ENCODE results near the gene GRAMD4.
"Not testable (repeated sequence)": the region's sequence is repeated elsewhere in the genome, so short reads cannot be mapped to it uniquely, and the experiment has no call there.

The GRAMD4 gene

DNA sequence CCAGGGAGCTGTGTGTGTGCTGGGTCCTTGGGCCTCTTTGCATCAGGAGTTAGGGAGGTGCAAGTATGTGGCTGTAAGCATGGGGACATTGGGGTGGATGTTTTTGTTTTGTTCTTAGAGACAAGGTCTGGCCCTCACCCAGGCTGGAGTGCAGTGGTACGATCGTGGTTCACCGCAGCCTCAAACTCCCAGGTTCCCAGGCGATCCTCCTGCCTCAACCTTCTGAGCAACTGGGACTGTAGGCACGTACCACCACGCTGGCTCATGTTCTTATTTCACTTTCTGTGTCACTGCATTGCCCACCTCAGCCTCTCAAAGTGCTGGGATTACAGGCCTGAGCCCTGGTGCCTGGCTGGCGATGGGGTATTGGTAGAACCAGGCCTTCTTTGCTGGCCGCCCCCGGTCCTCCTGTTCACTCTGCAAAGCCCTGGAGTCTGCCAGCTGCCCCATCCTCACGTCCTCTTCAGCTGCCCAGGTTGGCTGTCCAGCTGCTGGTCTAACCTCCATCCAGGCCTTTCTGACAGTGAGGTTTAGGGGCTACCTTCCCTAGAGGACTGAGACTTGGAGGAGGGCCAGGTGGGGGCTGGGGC, 851 bp upstream of the GRAMD4 start:
- no peak for DNase-seq (ENCODE audit: low spot score)

DNA sequence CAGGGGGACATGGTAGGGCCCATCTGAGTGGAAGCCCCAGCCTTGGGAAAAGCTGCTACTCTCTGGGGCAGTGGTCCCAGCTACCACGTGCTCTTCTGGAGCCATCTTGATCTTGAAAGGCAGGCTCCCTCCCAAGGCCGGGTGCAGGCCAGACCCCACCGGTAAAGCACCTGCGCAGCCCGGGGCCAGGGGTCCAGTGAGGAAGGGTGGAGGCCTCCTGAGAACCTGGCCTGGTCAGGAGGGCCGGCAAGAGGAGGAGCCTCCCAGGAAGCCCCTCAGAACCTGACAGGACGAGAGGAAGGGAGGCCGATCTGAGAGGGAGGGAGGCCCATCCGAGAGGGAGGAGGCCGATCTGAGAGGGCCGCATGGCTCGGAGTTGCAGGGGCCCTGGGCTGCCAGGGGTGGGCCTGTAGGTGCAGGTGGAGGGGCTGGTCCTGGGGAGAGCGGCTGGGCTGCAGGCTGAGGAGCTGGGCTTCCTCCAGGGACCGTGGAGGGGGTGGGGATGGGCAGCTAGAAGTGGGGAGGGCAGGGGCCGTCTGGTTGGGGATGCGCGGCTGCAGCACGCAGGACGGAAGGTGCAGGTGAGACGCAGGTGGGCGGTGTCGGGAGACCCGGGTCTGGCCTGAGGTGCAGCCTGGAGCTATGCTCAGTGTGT, 529 bp downstream of the GRAMD4 start:
- DNase-seq (ENCODE audit: low spot score) = no peak

DNA sequence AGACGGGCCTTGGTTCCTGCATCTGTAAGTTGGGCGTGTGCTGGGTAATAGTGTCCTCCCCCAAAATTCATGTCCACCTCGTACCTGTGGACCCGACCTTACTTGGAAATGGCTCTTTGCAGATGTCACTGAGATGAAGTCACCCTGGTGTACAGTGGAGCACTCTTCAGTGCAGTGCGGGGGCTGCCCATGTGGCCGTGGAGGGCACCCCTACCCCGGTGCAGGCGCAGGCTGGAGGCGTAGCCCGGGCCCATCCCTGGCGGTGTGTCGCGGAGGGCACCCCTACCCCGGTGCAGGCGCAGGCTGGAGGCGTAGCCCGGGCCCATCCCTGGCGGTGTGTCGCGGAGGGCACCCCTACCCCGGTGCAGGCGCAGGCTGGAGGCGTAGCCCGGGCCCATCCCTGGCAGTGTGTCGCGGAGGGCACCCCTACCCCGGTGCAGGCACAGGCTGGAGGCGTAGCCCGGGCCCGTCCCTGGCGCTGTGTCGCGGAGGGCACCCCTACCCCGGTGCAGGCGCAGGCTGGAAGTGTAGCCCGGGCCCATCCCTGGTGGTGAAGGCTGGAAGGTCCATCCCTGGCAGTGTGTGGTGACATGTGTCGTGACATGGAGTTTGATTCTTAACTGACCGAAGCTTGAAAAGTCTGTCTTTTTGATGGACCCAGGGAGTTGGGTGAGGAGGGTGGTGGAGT, 1.2 kb downstream of the GRAMD4 start:
- DNase-seq (ENCODE audit: low spot score) = not testable (repeated sequence)

- DNase-seq (ENCODE audit: low spot score) = no peak
These were observed 1.9 kb downstream of the GRAMD4 start for GRCh38 chr22:46622081-46622521.

DNA sequence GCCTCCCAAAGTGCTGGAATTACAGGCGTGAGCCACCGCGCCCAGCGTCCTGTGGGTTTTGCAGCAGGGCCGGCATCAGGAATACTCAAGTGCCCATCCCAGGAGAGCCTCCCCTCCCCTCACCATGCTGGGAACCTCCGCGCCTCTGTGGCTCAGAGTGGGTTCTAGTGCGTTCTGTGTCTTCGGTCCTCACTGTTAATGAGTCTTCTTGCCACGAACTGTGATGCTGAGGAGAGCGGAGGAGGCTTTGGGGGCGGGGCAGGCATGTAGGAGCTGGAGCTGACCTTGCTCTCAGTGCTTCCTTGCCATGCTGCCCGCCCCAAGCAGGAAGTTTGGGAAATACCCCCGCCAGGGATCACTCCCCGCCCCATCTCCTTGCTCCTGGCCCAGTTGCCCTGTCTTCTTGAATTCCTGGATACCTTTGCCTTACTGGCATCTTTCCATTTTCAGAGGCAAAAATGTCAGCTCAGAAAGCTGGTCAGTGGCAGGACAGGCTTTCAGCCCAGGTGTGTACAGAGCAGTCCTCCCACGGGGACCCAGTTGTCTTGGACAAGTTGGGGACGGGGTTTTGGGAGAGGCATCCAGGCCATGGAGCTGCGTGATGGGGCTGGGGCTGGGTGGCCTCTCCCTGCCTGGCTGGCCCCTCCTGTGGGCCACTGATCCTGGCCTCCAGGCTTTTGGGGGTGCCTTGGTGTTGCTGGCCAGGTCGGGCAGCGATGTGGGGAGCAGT, 5.1 kb downstream of the GRAMD4 start:
- no peak for DNase-seq (ENCODE audit: low spot score)

DNA sequence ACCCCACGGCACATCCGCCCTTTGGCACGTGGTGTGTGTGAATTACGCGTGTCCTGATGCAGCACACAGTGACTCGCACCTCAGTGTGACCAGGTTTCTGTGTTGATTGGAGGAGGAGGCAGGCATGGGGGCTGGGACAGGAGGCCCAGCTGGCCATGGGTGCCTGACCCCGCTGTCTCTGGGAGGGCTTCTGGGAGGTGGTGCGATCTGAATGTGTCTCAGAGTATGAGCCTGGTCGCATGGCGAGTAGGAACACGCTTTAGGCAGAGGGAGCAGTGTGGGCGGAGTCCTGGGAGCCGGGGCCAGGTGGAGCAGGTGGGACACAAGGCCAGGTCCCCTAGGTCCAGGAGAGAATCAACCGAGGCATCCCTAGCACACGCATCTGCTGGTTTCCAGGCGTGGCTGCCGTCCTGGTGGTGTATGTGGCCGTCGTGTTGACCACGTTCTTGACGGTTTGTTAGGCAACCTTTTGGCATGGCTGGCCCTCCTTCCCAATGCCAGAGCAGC, 5.7 kb downstream of the GRAMD4 start:
- no peak for DNase-seq (ENCODE audit: low spot score)

- DNase-seq (ENCODE audit: low spot score) = no peak
These were observed 6.2 kb downstream of the GRAMD4 start for GRCh38 chr22:46626356-46626755.

DNA sequence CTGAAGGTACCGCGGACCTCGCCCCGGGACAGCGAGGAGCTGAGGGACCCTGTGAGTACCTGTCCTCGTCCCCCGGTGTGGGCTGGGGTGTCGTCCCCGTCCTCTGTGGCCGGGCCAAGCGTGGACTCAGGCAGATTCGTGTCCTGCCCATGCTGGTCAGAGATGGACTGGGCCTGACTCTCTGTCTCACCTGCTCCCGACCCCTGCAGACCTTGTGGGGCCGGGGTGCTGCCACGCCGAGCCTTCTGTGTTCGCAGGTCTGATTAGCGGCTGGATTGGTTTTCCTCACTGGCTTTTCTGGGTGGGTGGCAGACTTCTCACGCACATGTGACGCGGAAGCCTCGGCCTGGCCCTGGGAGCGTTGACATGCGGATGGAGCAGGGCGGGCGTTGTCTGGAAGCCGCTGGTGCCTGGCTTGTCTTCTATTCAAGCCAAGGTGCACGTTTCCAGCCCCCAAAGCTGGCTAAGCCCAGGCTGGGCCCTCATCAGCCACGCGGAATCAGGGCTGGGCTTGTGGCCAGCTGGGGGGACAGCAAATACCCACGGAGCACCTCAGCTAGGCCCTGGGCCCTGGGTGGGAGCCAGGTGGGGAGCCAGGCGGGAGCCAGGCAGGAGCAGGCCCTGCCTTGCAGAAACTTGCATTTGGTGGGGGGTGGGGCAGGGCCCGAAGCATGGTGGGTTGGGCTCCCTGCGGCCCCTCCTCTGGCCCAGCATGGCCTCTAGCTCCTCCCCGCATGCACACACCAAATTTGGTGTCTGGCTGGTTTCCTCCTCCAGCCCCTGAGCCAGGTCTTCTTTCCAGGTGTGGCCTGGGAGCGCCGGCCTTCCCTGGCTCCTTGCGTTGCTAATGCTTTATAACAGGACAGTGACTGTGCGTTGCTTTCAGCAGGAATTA, 7.0 kb downstream of the GRAMD4 start:
- DNase-seq (ENCODE audit: low spot score) = no peak

GRCh38 chr22:46627806-46628482, 7.8 kb downstream of the GRAMD4 start:
- DNase-seq (ENCODE audit: low spot score) = no peak

DNA sequence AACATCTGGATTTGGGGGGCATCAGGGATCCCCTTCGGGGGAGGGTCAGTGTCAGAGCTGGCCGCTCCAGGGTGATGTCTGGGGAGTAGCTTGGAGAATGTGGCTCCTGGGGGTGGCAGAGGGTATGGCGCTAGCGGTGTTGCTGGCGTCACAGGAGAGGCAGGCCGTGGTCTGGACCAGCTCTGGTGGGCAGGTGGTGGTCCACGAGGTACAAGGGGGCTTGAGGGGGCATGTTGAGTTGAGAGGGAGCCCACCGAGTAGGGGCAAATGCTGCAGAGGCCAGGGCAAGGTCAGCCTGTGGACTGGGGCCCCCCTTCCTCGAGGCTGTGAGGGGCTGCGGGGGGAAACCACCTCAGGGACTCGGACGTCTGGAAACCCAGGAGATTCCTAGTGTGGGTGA, 8.6 kb downstream of the GRAMD4 start:
- DNase-seq (ENCODE audit: low spot score) = no peak

- no peak for DNase-seq (ENCODE audit: low spot score)
These were observed 9.1 kb downstream of the GRAMD4 start for GRCh38 chr22:46629291-46629690.

- no peak for DNase-seq (ENCODE audit: low spot score)
These were observed 10.9 kb downstream of the GRAMD4 start for GRCh38 chr22:46631113-46631512.

DNA sequence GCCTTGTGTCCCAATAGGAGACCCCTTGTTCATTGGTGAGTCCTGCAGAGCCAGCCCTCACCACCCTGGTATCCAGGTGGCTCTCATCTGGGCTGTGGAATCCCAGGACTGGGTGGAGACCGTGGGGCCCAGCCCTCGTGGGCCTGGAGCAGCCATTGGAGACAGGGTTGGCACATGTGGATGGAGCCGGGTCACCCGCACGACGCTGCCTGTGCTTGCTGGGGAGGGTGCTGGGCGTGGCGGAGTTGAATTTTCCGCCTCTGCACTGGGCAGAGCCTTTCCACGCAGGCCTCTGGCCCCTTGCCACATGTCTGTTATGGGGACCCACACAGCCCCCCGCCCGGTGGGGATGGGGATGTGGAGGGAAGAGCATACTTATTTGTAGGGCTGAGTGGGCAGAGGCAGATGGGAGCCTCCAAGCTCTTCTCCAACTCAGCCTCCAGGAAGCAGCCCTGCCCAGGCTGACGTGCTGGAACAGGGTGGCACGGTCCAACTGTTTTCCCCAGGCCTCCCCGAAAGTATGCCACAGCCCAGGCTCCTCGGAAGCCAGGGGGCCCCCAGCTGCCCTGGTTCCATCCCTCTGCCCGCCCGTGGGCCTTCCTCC, 12.6 kb downstream of the GRAMD4 start:
- no peak for DNase-seq (ENCODE audit: low spot score)

GRCh38 chr22:46633334-46633890, 13.2 kb downstream of the GRAMD4 start:
- DNase-seq (ENCODE audit: low spot score) = no peak

DNA sequence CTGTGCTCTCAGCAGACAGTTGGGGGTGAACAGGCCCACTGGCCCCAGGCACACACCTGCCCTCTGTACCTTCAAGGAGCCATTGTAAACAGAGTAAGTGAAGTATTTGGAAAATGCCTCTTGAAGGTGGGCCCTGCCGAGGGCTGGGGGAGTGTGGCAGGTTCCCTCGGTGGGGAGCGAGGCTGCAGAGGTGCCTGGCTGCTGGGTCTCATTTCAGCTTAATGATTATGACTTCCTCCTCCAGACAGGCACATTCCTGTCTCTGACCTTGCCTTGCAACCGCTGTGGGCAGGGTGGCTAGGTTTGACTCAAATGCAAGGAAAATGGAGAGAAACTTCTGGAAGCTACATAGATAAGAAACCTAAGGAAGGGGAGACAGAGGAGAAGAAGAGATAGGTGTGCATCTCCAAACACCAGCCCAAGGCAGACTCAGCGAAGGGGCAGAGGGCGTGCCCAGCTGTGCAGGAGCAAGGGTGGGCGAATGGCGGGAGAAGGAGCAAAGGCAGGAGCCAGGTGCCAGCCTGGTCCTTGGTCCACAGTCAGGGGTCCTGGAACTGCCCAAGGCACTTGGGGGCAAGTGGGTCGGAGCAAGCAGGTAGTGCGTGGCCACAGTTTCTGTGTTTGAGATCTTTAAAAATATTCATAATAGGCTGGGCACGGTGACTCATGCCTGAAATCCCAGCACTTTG, 14.0 kb downstream of the GRAMD4 start:
- DNase-seq (ENCODE audit: low spot score) = no peak

DNA sequence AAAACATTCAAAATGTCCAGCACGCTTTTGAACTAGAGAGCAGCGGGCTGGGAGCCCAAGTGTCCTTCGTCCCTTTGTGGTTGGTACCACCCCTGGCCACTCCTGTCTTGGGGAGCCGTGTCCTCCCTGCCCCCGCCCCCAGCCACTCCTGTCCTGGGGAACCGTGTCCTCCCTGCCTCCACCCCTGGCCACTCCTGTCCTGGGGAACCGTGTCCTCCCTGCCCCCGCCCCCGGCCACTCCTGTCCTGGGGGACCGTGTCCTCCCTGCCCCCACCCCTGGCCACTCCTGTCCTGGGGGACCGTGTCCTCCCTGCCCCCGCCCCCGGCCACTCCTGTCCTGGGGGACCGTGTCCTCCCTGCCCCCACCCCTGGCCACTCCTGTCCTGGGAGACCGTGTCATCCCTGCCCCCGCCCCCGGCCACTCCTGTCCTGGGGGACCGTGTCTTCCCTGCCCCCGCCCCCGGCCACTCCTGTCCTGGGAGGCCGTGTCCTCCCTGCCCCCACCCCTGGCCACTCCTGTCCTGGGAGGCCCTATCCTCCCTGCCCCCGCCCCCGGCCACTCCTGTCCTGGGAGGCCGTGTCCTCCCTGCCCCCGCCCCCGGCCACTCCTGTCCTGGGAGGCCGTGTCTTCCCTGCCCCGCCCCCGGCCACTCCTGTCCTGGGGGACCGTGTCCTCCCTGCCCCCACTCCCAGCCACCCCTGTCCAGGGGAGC, 14.9 kb downstream of the GRAMD4 start:
- not testable (repeated sequence) for DNase-seq (ENCODE audit: low spot score)

DNA sequence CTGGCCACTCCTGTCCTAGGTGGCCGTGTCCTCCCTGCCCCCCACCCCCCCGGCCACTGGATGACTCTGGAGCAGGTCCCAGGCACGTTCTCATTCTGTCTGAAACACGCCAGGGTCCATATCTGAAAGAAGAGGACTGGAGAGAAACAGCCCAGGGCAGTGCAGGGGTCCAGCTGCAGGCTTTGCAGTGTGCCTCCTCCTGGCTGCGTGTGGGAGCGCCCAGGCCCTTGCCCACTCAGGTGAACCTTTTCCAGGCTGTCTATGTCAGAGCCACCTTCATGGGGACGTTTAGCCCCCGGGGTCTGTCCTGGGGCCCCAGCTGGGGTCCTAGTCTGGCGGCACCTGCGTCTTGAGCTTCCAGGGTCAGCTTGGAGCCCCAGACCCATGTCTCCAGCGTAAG, 15.6 kb downstream of the GRAMD4 start:
- no peak for DNase-seq (ENCODE audit: low spot score)

DNA sequence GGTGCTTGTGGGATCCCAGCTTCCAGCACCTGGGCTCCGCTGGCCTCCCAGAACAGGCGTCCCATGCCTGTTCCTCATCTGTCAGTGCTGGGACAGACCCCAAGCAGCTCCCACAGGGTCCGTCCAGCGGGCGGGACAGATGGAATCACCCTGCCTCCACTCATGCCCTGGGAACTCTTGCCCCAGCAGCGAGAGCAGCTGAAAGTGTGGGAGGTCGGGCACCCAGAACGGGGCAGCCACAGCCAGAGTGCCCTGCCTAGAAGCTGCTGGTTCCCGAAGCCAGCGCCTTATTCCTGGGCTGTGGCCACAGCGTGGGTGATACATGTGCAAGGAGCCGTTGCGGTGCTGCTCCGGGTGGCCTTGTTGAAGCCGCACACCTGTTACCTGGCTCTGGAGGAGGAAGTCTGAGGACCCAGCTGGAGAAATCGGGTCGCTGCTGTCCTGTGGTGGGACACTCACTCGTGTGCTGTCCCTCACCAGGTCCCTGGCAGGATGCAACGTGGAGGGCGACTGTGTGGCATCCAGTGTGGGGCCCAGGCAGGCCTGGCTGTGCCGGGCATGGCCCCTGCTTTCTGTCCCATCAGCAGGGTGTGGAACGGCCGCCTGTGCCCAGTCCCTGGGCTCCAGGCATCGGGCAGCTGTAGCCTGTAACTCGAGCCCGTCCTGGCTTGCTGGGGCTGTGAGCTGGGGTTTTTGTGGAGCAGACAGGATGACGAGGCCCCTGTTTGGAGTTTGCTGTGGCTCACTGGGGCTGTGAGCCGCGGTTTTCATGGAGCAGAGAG, 16.2 kb downstream of the GRAMD4 start:
- no peak for DNase-seq (ENCODE audit: low spot score)
